Esophagus squamous epithelium (tissue), 4 donors: ENCODE results near the gene KCNJ12.
"Not testable (repeated sequence)": the region's sequence is repeated elsewhere in the genome, so short reads cannot be mapped to it uniquely, and the experiment has no call there.

Source experiments
- CTCF ChIP-seq, 6 experiments: fragments of 450-650 bp in 4 of 6; fragments of 200-600 bp in 2 of 6; sonication (generic) in 2 of 6; IDR thresholded peaks; one replicate each; pipeline ENCODE4 v1.5.1; 2016 to 2019; ENCODE audit warnings: antibody characterized with exemption in 6 of 6, mild to moderate bottlenecking in 4 of 6, moderate library complexity in 4 of 6
- POLR2A ChIP-seq, 4 donors: fragments of 450-650 bp; IDR thresholded peaks; one replicate each; pipeline ENCODE4 v1.6.1; 2017; ENCODE audit warnings: antibody characterized with exemption in 4 of 4, mild to moderate bottlenecking in 4 of 4, moderate library complexity in 3 of 4

GRCh38 chr17:21340407-21340806 lies 35.8 kb upstream of the KCNJ12 start:
- TF ChIP-seq CTCF, POLR2A (IDR thresholded peaks at IDR 0.05): not testable (repeated sequence)
